CD14-positive monocyte (primary cell): ENCODE data around the gene WDR33. TPM values are rescaled to one million over a fixed set of nuclear protein-coding genes. Genes with fewer than 3 reads are reported as not detected.

Source experiments
- DNase-seq, 3 donors: peaks; one replicate each; pipeline ENCODE4 v3.0.0-alpha.2; 2011 to 2022
- H2AFZ ChIP-seq: 2 replicates; pipeline ENCODE4 v1.6.0; 2012; ENCODE audit warnings: mild to moderate bottlenecking, low read depth, low read length, inconsistent platforms; ENCODE audit not compliant: insufficient read depth, poor library complexity, severe bottlenecking
- H3K27ac ChIP-seq, 2 donors: 1 replicate in 1 of 2; 2 replicates in 1 of 2; pipeline ENCODE4 v1.5.1; 2012 to 2013; ENCODE audit warnings: low read length in 2 of 2, control low read depth in 1 of 2, inconsistent platforms in 1 of 2, low read depth in 1 of 2, mild to moderate bottlenecking in 1 of 2
- H3K27me3 ChIP-seq, 2 donors: one replicate each; pipeline versions ENCODE4 v1.6.0 to v1.6.1; 2011 to 2013; ENCODE audit warnings: low read length in 2 of 2; ENCODE audit not compliant: control insufficient read depth in 2 of 2, insufficient read depth in 2 of 2
- H3K36me3 ChIP-seq, 2 donors: replicated peaks in 1 of 2; 1 replicate in 1 of 2; 2 replicates in 1 of 2; pipeline versions ENCODE4 v1.5.1 to v1.6.1; 2012 to 2013; ENCODE audit warnings: low read length in 2 of 2, control low read depth in 1 of 2, inconsistent platforms in 1 of 2, mild to moderate bottlenecking in 1 of 2; ENCODE audit not compliant: insufficient read depth in 2 of 2, control insufficient read depth in 1 of 2
- H3K4me1 ChIP-seq, 2 donors: 1 replicate in 1 of 2; 2 replicates in 1 of 2; pipeline versions ENCODE4 v1.5.1 to v1.6.1; 2012 to 2013; ENCODE audit warnings: low read length in 2 of 2, control low read depth in 1 of 2, inconsistent platforms in 1 of 2, mild to moderate bottlenecking in 1 of 2, moderate library complexity in 1 of 2; ENCODE audit not compliant: insufficient read depth in 2 of 2, control insufficient read depth in 1 of 2
- H3K4me2 ChIP-seq: replicated peaks from 2 replicates; pipeline ENCODE3; 2012; ENCODE audit warnings: low read length, moderate library complexity, mild to moderate bottlenecking; ENCODE audit not compliant: poor library complexity, severe bottlenecking; ENCODE audit errors: extremely low read depth
- H3K4me3 ChIP-seq, 3 experiments: fragments of 200-600 bp in 1 of 3; sonication (generic) in 1 of 3; replicated peaks in 1 of 3; 1 replicate in 2 of 3; 2 replicates in 1 of 3; pipeline ENCODE4 v1.5.1; 2011 to 2013; ENCODE audit warnings: low read length in 3 of 3, mild to moderate bottlenecking in 3 of 3, control low read depth in 2 of 3, low read depth in 2 of 3, inconsistent platforms in 1 of 3, moderate library complexity in 1 of 3
- H3K79me2 ChIP-seq: 2 replicates; pipeline ENCODE4 v1.6.0; 2012; ENCODE audit warnings: mild to moderate bottlenecking, control low read depth, inconsistent platforms, low read length, moderate library complexity; ENCODE audit not compliant: insufficient read depth
- H3K9ac ChIP-seq: 2 replicates; pipeline ENCODE4 v1.6.0; 2017; ENCODE audit warnings: low read length, mild to moderate bottlenecking; ENCODE audit not compliant: insufficient read depth, poor library complexity, severe bottlenecking
- H3K9me3 ChIP-seq, 2 donors: replicated peaks in 1 of 2; 1 replicate in 1 of 2; 2 replicates in 1 of 2; pipeline versions ENCODE4 v1.5.1 to v1.6.1; 2012 to 2013; ENCODE audit warnings: low read length in 2 of 2, control low read depth in 1 of 2; ENCODE audit not compliant: control insufficient read depth in 1 of 2, insufficient read depth in 1 of 2
- H4K20me1 ChIP-seq: 2 replicates; pipeline ENCODE4 v1.6.0; 2012; ENCODE audit warnings: mild to moderate bottlenecking, low read length, control low read depth, moderate library complexity; ENCODE audit not compliant: insufficient read depth
- H3K27ac Mint-ChIP-seq, 7 donors: one replicate each; pipeline ENCODE4 v1.8.0; 2020; ENCODE audit warnings: mild to moderate bottlenecking in 7 of 7, mixed read lengths in 7 of 7, moderate library complexity in 6 of 7, inconsistent platforms in 2 of 7
- H3K27me3 Mint-ChIP-seq, 3 donors: one replicate each; pipeline ENCODE4 v1.8.0; 2021 to 2022; ENCODE audit warnings: low read depth in 3 of 3, mild to moderate bottlenecking in 3 of 3, mixed read lengths in 3 of 3, moderate library complexity in 3 of 3, inconsistent platforms in 1 of 3
- H3K36me3 Mint-ChIP-seq, 2 donors: one replicate each; pipeline ENCODE4 v1.8.0; 2020; ENCODE audit warnings: mixed read lengths in 2 of 2, inconsistent platforms in 1 of 2, mild to moderate bottlenecking in 1 of 2
- H3K4me1 Mint-ChIP-seq: one replicate; pipeline ENCODE4 v1.8.0; 2020; ENCODE audit warnings: mild to moderate bottlenecking, mixed read lengths
- H3K4me3 Mint-ChIP-seq, 2 donors: one replicate each; pipeline ENCODE4 v1.8.0; 2020; ENCODE audit warnings: mild to moderate bottlenecking in 2 of 2, mixed read lengths in 2 of 2, moderate library complexity in 1 of 2
- H3K9me3 Mint-ChIP-seq, 7 donors: one replicate each; pipeline ENCODE4 v1.8.0; 2020 to 2022; ENCODE audit warnings: mixed read lengths in 7 of 7, mild to moderate bottlenecking in 6 of 7, moderate library complexity in 6 of 7, inconsistent platforms in 2 of 7
- CTCF ChIP-seq: fragments of 200-600 bp; IDR thresholded peaks from one replicate; pipeline ENCODE4 v1.8.0; 2022; ENCODE audit warnings: antibody characterized with exemption, mild to moderate bottlenecking
- WGBS: methylation state at CpG from one replicate; pipeline ENCODE4 v1.1.5; 2013; ENCODE audit warnings: missing lambda C conversion rate; ENCODE audit not compliant: insufficient coverage; 5-methylcytosine and 5-hydroxymethylcytosine counted together
- intact Hi-C, 2 donors: fragments of 100-400 bp; cut with micrococcal nuclease; formaldehyde crosslinking; loops; one replicate each; pipeline versions ENCODE4 v1.15.0 to v1.15.1; 2023
- polyA plus RNA-seq, 3 donors: library from polyadenylated mRNA; depleted of rRNA in 1 of 3; unstranded in 2 of 3; stranded (reverse) in 1 of 3; fragments of 300-500 nt in 2 of 3; fragments of >200 nt in 1 of 3; fragmentation: Illumina TruSeq in 2 of 3; gene quantifications; 1 replicate in 2 of 3; 2 replicates in 1 of 3; pipeline ENCODE4 v1.2.3, GENCODE V29; 2012 to 2021

Gene WDR33
- polyA plus RNA-seq, 3 donors: 12.5 to 19.6 (median 12.6) TPM

- no peak for TF ChIP-seq CTCF
- H3K4me3 Mint-ChIP-seq: no peak overlapping the region
- DNase-seq: no peak
- Histone ChIP-seq H3K27me3 (no peaks in the 10 kb centered on the region), H3K27ac (no peak overlapping the region), H3K4me3 (no peak overlapping the region), H3K36me3 (peaks cover 28 to 55% of the 10 kb centered on the region in 2 donors), H3K4me2 (no peak overlapping the region), H3K9ac (no peak overlapping the region), H3K4me1 (no peaks in the 10 kb centered on the region), H3K9me3 (no peaks in the 10 kb centered on the region), H4K20me1 (no peaks in the 10 kb centered on the region), H2AFZ (no peak overlapping the region), H3K79me2 (no peaks in the 10 kb centered on the region)
- H3K27ac Mint-ChIP-seq: no peak overlapping the region
- no peaks in the 10 kb centered on the region for H3K9me3 Mint-ChIP-seq
- peaks cover 5% of the 10 kb centered on the region for H3K4me1 Mint-ChIP-seq
- intact Hi-C loops: no loop called here
- peaks cover 0 to 2% (median 2%) of the 10 kb centered on the region in 3 donors for H3K27me3 Mint-ChIP-seq
- H3K36me3 Mint-ChIP-seq: peaks cover 48 to 60% of the 10 kb centered on the region in 2 donors
- WGBS: no CpG with 5 or more reads among the region's 1 CpG
These were observed 73.1 kb downstream of the WDR33 start for GRCh38 chr2:127737892-127738291.

- H3K9me3 Mint-ChIP-seq: no peaks in the 10 kb centered on the region
- H3K4me2 ChIP-seq: no peak overlapping the region
- peaks cover 26 to 55% of the 10 kb centered on the region in 2 donors for H3K36me3 ChIP-seq
- H2AFZ ChIP-seq: no peak overlapping the region
- H3K4me3 ChIP-seq: no peak overlapping the region
- H3K36me3 Mint-ChIP-seq: peaks cover 35 to 53% of the 10 kb centered on the region in 2 donors
- no peak for TF ChIP-seq CTCF
- H3K79me2 ChIP-seq: no peaks in the 10 kb centered on the region
- no peaks in the 10 kb centered on the region for H3K9me3 ChIP-seq
- no peaks in the 10 kb centered on the region for H3K4me1 ChIP-seq
- H3K4me1 Mint-ChIP-seq: no peaks in the 10 kb centered on the region
- no peak overlapping the region for H3K9ac ChIP-seq
- peaks cover 0 to 2% (median 0%) of the 10 kb centered on the region in 3 donors for H3K27me3 Mint-ChIP-seq
- intact Hi-C loops: no loop called here
- H3K27ac Mint-ChIP-seq: no peak overlapping the region
- DNase-seq: no peak
- no peaks in the 10 kb centered on the region for H4K20me1 ChIP-seq
- no peak overlapping the region for H3K4me3 Mint-ChIP-seq
- WGBS: no CpG with 5 or more reads among the region's 3 CpGs
- no peaks in the 10 kb centered on the region for H3K27me3 ChIP-seq
- H3K27ac ChIP-seq: no peak overlapping the region
These were observed 75.2 kb downstream of the WDR33 start for GRCh38 chr2:127735537-127736399.
